ENCODE measurements around the gene CCSER2.
"Not testable (repeated sequence)": the region's sequence is repeated elsewhere in the genome, so short reads cannot be mapped to it uniquely, and the experiment has no call there.

The CCSER2 gene

DNA sequence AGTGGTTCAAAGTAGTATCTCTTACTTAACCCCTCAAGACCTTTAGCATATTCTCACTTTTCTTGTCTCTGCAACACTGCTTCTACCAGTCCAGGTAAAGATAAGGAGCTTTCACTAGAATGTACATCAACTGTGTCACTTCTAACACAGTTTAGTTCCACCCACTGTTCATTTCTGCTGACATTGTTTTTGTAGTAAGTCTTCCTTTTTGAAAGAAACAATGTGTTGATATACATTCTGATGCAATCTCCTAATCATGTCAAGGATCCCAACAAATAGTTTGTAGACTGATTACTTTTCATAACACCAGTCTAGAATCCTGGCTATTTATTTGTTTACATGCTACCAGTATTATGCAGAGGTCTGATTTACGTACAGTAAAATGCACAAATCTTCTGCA lies 47.5 kb downstream of the CCSER2 start:
- DNase-seq, result no peak
- intact Hi-C loops (cut with DNase I), result loop anchor here (1.0 kb wide), 1 partner anchor 161 kb away; no protein-coding TSS in a partner anchor

DNA sequence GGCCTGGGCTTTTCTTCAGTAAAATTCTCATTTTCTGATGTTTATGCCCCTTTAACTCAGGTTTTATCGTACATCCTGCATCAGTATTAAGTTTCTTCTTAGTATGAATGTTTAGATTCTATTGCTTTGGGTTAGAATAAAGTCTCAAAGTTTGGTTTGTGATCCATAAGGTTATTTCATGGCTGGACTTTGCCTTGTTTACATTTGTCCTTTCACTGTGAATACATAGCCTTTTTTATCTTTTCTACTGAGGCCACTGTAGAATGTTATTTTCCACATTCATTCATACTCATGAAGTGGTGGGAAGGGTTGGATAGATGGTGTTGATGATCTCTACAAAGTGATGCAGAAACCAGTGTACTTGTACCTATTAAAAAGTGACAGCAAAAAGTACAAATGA lies 59.8 kb downstream of the CCSER2 start:
- intact Hi-C loops (cut with DNase I), result no loop called here

DNA sequence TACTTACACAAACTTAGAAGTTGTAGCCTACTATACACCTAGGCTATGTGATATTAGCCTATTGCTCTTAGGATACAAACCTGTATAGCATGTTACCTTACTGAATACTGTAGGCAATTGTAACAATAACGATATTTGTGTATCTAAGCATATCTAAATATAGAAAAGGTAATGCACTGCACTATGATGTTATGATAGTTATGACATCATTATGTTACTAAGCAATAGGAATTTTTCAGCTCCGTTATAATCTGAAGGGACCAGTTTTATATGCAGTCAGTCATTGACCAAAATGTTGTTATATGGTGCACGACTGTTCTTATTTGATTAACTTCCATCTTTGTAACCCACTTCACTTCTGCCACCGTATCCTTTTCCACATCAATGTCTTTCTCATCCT lies 62.0 kb downstream of the CCSER2 start:
- no peak for DNase-seq
- intact Hi-C loops (cut with DNase I), result no loop called here

More for the DNA sequence above, 59.8 kb downstream of the CCSER2 start:
- no peak for DNase-seq

DNA sequence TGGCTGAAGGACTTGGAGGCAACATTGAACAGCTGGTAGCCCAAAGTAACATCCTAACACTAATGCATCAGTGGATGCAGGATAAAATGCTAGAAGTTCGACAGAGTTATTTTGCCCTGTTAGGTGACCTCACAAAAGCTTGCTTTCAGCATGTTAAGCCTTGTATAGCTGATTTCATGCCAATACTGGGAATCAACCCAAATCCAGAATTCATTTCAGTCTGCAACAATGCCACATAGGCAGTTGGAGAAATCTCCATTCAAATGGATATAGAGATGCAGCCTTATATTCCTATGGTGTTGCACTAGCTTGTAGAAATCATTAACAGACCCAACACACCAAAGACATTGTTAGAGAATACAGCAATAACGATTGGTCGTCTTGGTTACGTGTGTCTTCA lies 62.9 kb downstream of the CCSER2 start:
- DNase-seq, result no peak
- intact Hi-C loops (cut with DNase I), result no loop called here

DNA sequence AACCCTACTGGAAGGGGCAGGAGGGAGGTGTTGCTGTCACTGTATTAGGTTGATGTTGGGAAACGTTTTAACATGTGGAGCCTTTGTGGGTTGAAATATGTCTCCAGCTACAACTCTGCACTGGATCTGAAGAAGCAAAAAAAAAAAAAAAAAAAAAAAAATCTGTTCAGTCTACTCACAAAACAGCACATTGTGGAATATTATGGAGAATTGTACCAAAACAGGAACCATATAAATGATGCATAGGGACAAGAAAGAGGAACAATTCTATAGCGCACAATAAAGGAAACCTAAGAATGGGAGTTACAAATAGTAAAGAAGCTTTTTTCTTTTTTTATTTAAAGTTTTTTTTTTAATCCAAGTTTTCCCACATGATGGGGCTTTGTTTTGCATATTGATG lies 63.8 kb downstream of the CCSER2 start:
- no peak for DNase-seq
- intact Hi-C loops (cut with DNase I), result no loop called here

DNA sequence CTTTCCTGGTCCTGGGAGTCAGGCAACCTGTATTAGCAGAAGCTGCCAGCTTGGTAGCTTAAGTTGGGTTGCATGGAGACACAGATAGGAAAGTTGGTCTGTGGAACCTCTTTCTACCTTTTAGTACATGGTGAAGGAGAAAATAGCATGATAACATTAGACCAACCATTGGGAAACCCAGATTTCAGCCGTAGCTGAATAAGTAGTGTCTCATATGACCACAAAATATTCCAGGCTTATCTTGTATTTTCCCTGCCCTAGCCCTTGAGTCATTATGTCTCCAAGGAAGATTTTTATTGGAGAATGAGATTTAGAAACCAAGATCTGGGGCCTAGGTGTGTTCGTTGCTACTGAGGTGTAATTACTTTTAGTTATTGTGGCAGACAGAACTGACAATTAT lies 67.2 kb downstream of the CCSER2 start:
- DNase-seq, result no peak
- intact Hi-C loops (cut with DNase I), result no loop called here

DNA sequence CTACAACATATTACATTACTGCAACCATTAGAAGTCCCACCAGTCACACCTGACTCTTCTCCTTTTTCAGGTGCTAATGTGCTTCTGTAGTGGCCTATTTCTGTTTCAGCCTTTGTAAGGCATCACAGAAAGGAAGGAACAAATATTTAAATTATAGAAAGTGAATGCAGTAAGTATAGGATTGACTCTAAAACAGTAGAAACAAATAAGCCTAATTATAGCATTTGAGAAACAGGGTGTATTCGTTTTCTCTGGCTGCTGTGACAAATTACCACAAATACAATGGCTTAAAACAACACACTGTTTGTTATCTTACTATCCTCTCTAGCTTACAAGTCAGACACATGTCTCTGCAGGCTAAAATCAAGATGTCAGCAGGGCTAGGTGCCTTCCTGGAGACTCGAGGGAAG lies 69.4 kb downstream of the CCSER2 start:
- DNase-seq, result no peak
- intact Hi-C loops (cut with DNase I), result no loop called here

DNA sequence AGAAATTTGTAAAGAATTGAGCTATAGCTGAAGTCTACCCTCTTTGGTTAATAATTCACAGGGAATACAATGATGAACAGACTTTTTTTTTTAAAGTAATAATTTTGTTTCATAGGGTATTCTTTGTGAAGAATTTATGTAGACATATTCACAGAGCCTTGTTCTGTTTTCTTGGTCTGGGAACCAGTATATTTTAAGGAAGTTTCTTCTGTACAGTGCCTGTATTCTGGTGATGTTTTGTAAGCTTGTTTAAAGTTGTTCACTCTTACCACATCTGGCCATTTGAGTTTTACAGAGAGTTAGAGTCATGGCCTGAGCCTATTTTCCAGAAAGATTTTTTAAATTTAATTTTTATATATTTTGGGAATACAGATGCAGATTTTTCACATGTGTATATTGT lies 70.3 kb downstream of the CCSER2 start:
- intact Hi-C loops (cut with DNase I), result no loop called here
- DNase-seq, result no peak

DNA sequence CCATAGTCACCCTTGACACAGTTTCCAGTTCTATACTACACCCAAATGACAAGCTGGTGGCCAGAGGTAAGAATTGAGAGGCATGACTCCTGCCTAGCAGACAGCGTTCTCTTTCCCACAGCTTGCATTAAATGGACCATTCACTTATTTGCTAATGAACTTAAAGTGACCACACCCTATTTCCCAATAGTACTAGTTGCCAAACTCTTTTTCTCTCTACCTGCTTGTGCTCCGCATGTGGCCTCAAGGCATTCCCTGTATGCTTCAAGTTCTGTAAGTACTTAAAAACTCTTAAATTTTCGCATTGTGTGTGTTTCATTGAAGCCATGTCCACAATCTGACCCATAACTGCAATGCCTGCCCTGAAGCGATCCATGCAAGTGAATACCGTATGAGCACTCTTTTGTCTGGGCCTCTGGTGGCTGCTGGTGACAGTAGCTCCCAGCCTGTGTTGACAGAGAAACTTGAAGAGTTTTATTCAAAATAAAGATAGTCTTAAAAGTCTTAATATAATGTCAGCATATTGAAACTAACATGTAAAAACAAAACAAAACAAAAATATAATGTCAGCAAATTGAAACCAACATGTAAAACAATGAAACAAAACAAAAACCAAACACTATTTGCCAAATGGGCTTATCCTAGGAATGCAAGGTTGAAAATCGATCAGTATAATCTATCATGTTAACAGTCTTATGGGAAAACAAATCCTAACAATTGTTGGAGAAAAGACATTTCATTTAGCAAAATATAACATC lies 73.6 kb downstream of the CCSER2 start:
- no peak for DNase-seq
- intact Hi-C loops (cut with DNase I), result no loop called here

DNA sequence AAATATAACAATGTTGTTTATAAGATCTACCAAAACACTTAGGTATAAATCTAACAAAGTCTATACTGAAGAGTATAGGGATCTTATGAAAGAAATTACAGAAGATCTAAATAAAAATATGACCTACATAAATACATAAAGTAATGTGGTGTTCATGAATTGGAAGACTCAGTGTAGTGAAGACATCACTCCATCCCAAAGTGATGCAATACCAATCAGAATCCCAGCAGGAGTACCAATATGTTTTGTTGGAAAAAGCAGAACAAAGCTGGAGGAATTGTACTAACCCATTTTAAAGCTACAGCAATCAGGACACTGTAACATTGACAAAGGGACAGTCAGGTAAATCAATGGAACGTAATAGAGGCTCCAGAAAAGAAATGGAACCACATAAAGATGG lies 76.4 kb downstream of the CCSER2 start:
- intact Hi-C loops (cut with DNase I), result no loop called here
- DNase-seq, result no peak

DNA sequence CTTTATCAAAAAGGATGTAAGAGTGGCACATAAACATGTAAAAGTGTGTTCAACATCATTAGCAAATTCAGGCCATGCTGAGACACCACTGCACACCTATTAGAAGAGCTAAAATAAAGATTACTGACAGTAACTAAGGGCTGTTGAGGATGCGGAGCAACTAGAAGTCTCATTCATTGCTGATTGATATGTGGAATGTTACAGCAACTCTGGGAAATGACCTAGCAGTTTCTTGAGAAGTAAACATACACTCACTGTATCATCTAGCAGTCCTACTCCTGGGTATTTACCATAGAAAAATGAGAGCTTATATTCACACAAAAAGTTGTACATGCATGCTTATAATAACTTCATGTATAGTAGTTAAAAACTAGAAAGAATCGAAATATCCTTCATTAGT lies 77.3 kb downstream of the CCSER2 start:
- intact Hi-C loops (cut with DNase I), result no loop called here
- DNase-seq, result no peak

DNA sequence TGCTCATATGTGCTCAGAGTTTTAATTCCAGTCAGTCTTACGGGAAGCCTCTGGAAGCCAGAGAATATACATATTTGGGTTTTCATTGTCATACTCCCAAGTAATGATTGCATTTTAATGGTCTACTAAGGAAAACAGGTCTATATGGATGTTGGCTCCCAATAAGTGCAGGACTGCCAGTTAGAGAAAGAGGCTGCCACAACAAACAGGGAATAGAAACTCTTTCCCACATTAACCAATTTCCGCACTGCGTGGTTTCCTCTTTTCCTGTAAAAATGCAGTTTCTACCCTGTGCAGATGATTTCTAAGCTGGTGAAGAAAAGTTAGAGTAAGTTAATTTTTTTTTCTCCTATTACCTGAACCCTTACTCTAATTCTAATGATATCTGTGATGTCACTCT lies 78.2 kb downstream of the CCSER2 start:
- intact Hi-C loops (cut with DNase I), result no loop called here

DNA sequence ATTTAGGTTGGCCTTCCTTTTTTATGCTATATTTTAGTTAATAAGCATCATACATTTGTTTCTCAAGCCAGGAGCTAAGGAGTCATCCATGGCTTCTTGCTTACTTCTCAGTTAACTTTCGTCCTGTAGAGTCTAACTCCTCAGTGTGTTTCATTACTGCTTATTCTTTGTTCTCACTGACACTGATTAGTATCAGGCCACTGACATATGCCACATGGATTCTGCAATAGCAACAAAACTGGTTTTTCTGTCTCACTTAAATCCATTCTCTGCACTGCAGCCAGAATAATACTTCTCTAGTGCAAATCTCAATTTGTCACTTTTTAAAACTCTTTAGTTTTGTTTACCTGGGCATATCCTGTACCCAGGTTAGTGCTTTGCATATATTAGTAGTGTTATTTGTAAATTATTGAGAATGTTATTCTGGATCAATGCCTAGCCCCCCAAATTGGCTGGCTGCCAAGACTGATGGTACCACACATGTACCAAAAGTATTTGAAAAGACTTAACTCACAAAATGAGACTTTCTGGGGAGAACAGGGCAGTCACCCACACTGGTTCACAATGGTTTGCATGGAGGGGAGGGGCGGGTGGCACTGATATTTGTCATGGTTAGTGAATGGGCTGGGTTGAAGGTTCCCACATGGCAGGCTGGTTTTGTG lies 79.1 kb downstream of the CCSER2 start:
- peak in 1 of 10 donors; percentile 68 for DNase-seq
- intact Hi-C loops (cut with DNase I), result no loop called here

More for the DNA sequence above, 78.2 kb downstream of the CCSER2 start:
- no peak for DNase-seq

DNA sequence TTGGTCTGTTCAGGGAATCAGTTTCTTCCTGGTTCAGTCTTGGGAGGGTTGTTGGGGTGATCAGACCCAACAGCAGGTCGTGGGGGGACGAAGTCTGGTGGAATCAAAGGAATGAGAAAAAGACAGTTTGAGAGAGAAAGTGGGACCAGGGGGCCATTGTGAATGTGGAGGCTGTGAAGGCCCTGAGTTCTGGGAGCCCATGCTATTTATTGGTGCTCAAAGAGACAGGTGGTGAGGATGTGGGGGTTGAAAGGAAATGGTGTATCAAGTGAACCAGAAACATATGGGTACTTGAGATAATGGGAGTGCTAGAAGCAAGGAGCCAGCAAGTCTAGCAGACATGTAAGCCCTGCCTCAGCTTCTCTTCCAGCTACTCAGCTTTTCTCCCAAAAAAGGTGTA lies 84.1 kb downstream of the CCSER2 start:
- intact Hi-C loops (cut with DNase I), result no loop called here
- DNase-seq, result no peak

DNA sequence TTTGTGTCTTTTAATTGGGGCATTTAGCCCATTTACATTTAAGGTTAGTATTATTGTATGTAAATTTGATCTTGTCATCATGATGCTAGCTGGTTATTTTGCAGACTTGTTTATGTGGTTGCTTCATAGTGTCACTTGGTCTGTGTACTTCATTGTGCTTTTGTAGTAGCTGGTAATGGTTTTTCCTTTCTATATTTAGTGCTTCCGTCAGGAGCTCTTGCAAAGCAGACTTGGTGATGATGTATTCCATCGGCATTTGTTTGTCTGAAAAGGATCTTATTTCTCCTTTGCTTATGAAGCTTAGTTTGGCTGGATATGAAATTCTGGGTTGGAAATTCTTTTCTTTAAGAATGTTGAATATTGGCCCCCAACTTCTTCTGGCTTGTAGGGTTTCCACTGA lies 85.7 kb downstream of the CCSER2 start:
- DNase-seq, result not testable (repeated sequence)

DNA sequence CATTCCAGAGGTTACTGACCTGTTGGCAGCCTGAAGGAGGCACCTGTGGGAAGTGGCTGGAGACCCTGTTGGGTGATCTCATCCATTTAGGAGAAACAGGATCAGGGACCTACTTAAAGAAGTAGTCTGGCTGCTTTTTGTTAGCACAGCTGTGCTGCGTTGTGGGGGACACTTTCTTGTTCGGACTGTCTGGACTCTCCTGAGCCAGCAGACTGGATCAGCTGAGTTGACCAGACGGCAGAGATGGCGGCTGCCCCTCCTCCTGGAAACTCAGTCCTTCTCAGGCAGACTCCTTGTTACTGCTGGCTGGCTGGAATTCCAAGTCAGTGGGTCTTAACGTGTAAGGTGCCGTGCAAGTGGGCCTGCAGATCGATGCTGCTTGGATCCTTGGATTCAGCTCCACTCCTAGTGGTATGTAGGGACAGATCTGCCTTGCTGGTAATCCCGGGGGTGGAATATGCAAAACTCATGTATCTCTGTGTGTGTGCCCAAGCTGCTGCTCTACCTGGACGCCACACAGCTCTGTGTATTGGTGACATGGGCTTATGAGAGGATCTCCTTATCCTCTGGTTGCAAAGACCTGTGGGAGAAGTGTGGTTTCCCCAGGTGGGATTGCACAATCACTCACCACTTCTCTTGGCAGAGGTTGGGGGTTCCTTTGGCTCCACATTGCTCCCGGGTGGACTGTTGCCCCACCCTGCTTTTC lies 87.3 kb downstream of the CCSER2 start:
- intact Hi-C loops (cut with DNase I), result no loop called here
- DNase-seq, result peak in 1 of 10 donors; percentile 54

More for the DNA sequence above, 85.7 kb downstream of the CCSER2 start:
- intact Hi-C loops (cut with DNase I), result not testable (repeated sequence)

DNA sequence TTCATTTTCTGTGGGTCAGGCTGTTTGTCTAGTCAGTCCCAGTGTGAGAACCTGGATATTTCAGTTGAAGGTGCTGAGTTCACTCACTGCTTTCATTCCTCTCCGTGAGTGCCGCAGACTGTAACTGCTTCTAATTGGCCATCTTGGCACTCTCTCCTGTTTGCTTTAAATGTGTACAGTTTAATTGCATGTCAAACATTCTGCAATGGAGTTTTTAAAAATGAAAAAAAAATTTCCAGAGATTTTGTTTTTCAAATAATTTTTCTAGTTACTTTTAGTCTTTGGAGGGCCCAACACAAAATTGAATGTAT lies 87.8 kb downstream of the CCSER2 start:
- intact Hi-C loops (cut with DNase I), result no loop called here

DNA sequence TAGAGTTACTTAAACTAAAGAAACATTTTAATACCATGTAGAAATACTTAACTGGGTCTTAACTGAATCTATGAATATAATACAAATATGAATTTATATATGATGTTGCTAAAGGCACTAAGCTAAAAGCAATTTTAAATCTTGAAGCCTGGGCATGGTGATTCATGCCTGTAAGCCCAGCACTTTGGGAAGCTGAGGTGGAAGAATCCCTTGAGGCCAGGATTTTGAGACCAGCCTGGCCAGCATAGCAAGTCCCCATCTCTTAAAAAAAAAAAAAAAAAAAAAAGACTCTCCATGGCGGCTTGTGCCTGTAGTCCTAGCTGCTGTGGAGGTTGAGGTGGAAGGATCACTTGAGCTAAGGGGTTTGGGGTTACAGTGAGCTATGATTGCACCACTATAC lies 95.3 kb downstream of the CCSER2 start:
- DNase-seq, result no peak
- intact Hi-C loops (cut with DNase I), result no loop called here

More for the DNA sequence above, 87.8 kb downstream of the CCSER2 start:
- no peak for DNase-seq

DNA sequence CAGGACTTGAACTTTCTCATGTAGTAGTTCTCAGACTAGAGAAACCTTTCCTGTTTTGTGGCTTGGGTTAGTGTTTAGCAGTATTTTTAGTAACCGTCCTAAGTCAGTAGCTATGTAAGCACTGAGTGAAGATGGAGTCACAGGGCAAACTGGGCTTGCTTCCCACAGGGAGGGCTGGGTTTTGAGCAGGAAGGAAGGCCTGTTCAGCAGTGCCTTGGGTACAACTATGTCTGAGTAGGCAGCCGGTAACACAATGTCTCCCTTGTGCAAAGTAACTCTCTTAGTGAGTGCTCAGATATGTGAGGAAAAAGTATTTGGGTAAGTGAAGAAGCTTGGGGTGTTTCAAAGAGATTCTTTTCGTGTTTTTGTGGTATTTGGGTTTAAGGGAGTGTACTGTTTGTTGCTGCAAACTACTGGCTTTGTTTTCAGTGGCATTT lies 96.4 kb downstream of the CCSER2 start:
- peak; percentile 60 to 96 (median 75) for DNase-seq
- intact Hi-C loops (cut with DNase I), result no loop called here

DNA sequence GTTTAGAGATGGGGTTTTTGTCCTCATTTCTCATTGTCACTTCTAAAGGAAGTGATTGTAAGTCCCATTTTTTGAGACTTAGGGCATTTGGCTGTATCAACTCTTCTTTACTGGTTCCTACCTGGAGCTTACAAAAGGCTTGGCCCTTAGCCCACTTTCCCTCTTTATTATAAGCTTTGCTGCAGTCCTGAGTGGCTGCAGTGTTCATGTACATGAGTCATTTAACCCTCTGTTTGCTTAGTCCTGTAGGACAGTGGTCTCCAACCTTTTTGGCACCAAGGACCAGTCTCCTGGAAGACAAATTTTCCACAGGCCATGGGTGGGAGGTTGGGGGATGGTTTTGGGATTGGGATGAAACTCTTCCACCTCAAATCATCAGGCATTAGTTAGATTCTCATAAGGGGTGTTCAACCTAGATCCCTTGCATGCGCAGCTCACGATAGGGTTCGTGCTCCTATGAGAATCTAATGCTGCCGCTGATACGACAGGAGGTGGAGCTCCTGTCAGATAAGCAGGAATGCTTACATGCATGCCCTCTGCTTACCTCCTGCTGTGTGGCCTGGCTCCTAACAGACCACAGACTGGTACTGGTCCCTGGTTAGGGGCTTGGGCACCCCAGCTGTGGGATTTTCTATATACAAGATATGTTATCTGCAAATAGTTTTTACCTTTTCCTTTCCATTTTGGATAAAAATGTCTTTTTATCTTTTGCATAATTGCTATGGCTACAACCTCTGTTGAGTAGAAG lies 99.7 kb downstream of the CCSER2 start:
- intact Hi-C loops (cut with DNase I), result no loop called here
- no peak for DNase-seq

DNA sequence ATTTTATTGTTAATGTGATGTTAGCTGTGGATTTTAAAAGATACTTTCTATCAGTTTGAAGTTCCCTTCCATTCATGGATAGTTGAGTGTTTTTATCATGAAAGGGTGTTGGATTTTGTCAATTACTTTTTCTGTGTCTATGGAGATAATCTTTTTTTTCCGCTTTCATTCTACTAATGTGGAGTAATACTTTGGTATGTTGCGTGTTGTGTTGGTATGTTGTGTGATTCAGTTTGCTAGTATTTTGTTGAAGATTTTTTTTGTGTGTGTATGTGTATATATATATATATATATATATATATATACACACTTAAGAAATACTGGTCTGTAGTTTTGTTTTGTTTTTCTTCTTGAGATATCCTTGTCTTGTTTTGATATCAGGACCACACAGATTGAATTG lies 100.3 kb downstream of the CCSER2 start:
- intact Hi-C loops (cut with DNase I), result no loop called here
- no peak for DNase-seq

All from posterior cingulate gyrus (tissue), 11 donors.